Panc1 (cell line): ENCODE measurements around the gene BTBD2. TPM values are rescaled to one million over a fixed set of nuclear protein-coding genes. Genes with fewer than 3 reads are reported as not detected.

ENCODE experiments used
- ATAC-seq: fragments of 200-7000 bp; cut with Tn5 transposase; 2 replicates; pipeline ENCODE4 v1.9.1; 2020; ENCODE audit warnings: mild to moderate bottlenecking, moderate library complexity
- BruUV-seq: library from RNA; stranded (reverse); fragments of 400-500 nt; replicated peaks from 2 replicates; lab custom pipeline; 2021; lab: Mats Ljungman, UMichigan
- CTCF ChIA-PET: fragments of 300-600 bp; sonication (Branson Sonifier 250); formaldehyde crosslinking; loops from one replicate; lab custom pipeline; 2022; ENCODE audit warnings: antibody characterized with exemption; lab: Charles Lee
- POLR2A ChIA-PET: fragments of 300-600 bp; sonication (Branson Sonifier 250); formaldehyde crosslinking; loops from one replicate; lab custom pipeline; 2022; ENCODE audit warnings: antibody characterized with exemption; lab: Charles Lee
- DNase-seq: peaks from one replicate; pipeline ENCODE4 v3.0.0-alpha.2; 2010; ENCODE audit warnings: low read depth, low spot score
- H3K27ac ChIP-seq: 2 replicates; pipeline ENCODE4 v1.5.1; 2011; ENCODE audit warnings: mild to moderate bottlenecking, low read length, inconsistent platforms
- H3K27me3 ChIP-seq: fragments of 200-500 bp; sonication (Bioruptor generic); 2 replicates; pipeline ENCODE4 v1.6.0; 2014; ENCODE audit warnings: low read length, inconsistent platforms; ENCODE audit not compliant: control insufficient read depth, insufficient read depth
- H3K36me3 ChIP-seq: fragments of 200-500 bp; sonication (Bioruptor generic); 2 replicates; pipeline ENCODE4 v1.5.1; 2014; ENCODE audit warnings: inconsistent platforms, mild to moderate bottlenecking, low read length, moderate library complexity; ENCODE audit not compliant: control insufficient read depth, insufficient read depth
- H3K4me1 ChIP-seq: 2 replicates; pipeline ENCODE4 v1.5.1; 2011; ENCODE audit warnings: inconsistent platforms, mild to moderate bottlenecking, low read length, moderate library complexity; ENCODE audit not compliant: control insufficient read depth, insufficient read depth
- H3K4me3 ChIP-seq, 2 experiments: 2 replicates each; pipeline ENCODE4 v1.5.1; 2011 to 2012; ENCODE audit warnings: low read depth in 2 of 2, low read length in 2 of 2, mild to moderate bottlenecking in 2 of 2, inconsistent platforms in 1 of 2, moderate library complexity in 1 of 2
- H3K9me3 ChIP-seq: fragments of 200-500 bp; sonication (Bioruptor generic); 2 replicates; pipeline ENCODE4 v1.5.1; 2014; ENCODE audit warnings: low read depth, mild to moderate bottlenecking, inconsistent platforms, low read length, moderate library complexity; ENCODE audit not compliant: control insufficient read depth, insufficient read depth
- CTCF ChIP-seq: fragments of 450-650 bp; IDR thresholded peaks from 2 replicates; pipeline ENCODE4 v1.5.1; 2017; ENCODE audit warnings: mild to moderate bottlenecking
- POLR2AphosphoS5 ChIP-seq: IDR thresholded peaks from 2 replicates; pipeline ENCODE4 v1.6.1; 2012; ENCODE audit warnings: mild to moderate bottlenecking, low read depth, low read length, moderate library complexity
- SIN3A ChIP-seq: IDR thresholded peaks from 2 replicates; pipeline ENCODE4 v1.6.1; 2012; ENCODE audit warnings: low read depth, mild to moderate bottlenecking, low read length, moderate library complexity, borderline replicate concordance; ENCODE audit not compliant: insufficient read depth
- TCF7L2 ChIP-seq: IDR thresholded peaks from 2 replicates; pipeline ENCODE4 v1.6.1; 2011; ENCODE audit warnings: mild to moderate bottlenecking, low read depth, low read length, inconsistent platforms
- in situ Hi-C: cut with HindIII; loops from 2 replicates; pipeline ENCODE4 v1.10.0; 2016; ENCODE audit warnings: low sequenced_read_pairs, low pct_unique_long_range_greater_than_20kb
- intact Hi-C: fragments of 100-400 bp; cut with micrococcal nuclease; formaldehyde crosslinking; loops from one replicate; pipeline ENCODE4 v1.10.0; 2022; ENCODE audit not compliant: unreplicated experiment
- total RNA-seq: library from RNA; stranded (reverse); gene quantifications from one replicate; pipeline ENCODE4 v1.2.1, GENCODE V29; 2021; ENCODE audit not compliant: unreplicated experiment
- TF ChIP-seq, protein P1 (sequence below), 2 experiments: IDR thresholded peaks; 2 replicates each; pipeline ENCODE4 v1.6.1; 2011 to 2012; ENCODE audit warnings: low read depth in 2 of 2, control low read depth in 1 of 2, low read length in 1 of 2, mild to moderate bottlenecking in 1 of 2, moderate library complexity in 1 of 2; ENCODE audit not compliant: insufficient read depth in 1 of 2

BTBD2 gene
- total RNA-seq, 1 experiment from 2014 or later: 59.6 TPM

DNA sequence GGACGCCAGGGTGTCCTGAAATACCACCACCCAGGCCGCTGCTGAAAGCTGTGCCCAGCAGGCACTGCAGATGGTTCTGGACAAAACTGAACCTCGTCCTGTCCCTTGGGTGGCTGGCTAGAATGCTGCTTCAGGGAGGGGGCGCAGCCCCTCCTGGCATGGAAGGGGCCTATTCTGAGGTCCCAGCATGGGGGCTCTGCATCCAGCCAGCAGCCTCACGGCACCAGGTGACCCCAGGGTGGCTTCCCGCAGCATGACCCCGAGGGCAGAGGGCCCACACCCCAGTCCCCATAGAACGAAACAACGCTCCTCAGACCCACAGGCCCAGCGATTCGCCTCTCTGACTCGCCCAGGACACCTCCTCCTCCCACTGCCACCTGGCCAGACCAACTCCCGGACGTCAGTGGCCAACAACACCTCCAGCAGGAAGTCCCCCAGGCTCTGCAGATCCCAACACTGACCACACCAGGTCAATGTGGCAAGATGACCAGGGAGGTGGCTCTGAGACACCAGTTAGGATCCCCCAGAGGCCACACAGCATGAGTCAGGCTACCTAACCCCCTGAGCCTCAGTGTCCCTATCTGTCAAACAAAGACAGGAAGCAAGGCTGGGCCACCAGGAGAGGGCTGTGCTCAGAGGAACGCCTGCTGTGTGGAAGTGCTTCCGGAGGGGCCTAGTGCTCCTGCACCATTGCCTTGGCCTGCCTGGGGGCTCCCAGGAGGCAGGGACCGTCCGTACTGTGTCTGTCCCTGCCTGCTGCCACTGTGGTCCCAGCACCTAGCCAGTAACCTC, 29.4 kb upstream of the BTBD2 start:
- H3K4me1 ChIP-seq: peaks cover 59% of the 10 kb centered on the region
- no peaks in the 10 kb centered on the region for H3K9me3 ChIP-seq
- ATAC-seq (no peak), DNase-seq (no peak)
- H3K27ac ChIP-seq: peak overlapping the region; percentile 48; the same call in 1 of the 2 replicates
- H3K36me3 ChIP-seq: peaks cover 1% of the 10 kb centered on the region
- in situ Hi-C loops (no loop called here), intact Hi-C loops (no loop called here)
- H3K4me3 ChIP-seq: no peak overlapping the region
- H3K27me3 ChIP-seq: no peaks in the 10 kb centered on the region
- no peak for TF ChIP-seq POLR2AphosphoS5
- no peak for TF ChIP-seq CTCF
- no peak for TF ChIP-seq SIN3A
- TF ChIP-seq TCF7L2: no peak
- TF ChIP-seq, protein P1, sequence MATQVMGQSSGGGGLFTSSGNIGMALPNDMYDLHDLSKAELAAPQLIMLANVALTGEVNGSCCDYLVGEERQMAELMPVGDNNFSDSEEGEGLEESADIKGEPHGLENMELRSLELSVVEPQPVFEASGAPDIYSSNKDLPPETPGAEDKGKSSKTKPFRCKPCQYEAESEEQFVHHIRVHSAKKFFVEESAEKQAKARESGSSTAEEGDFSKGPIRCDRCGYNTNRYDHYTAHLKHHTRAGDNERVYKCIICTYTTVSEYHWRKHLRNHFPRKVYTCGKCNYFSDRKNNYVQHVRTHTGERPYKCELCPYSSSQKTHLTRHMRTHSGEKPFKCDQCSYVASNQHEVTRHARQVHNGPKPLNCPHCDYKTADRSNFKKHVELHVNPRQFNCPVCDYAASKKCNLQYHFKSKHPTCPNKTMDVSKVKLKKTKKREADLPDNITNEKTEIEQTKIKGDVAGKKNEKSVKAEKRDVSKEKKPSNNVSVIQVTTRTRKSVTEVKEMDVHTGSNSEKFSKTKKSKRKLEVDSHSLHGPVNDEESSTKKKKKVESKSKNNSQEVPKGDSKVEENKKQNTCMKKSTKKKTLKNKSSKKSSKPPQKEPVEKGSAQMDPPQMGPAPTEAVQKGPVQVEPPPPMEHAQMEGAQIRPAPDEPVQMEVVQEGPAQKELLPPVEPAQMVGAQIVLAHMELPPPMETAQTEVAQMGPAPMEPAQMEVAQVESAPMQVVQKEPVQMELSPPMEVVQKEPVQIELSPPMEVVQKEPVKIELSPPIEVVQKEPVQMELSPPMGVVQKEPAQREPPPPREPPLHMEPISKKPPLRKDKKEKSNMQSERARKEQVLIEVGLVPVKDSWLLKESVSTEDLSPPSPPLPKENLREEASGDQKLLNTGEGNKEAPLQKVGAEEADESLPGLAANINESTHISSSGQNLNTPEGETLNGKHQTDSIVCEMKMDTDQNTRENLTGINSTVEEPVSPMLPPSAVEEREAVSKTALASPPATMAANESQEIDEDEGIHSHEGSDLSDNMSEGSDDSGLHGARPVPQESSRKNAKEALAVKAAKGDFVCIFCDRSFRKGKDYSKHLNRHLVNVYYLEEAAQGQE (IDR thresholded peaks at IDR 0.05; ENCODE audit: insufficient read depth in 1 of 2, low read depth in 2 of 2, low read length in 1 of 2): no peak
- ChIA-PET POLR2A (no interaction called here), CTCF (no interaction called here)
- no TSS peak for BruUV-seq

DNA sequence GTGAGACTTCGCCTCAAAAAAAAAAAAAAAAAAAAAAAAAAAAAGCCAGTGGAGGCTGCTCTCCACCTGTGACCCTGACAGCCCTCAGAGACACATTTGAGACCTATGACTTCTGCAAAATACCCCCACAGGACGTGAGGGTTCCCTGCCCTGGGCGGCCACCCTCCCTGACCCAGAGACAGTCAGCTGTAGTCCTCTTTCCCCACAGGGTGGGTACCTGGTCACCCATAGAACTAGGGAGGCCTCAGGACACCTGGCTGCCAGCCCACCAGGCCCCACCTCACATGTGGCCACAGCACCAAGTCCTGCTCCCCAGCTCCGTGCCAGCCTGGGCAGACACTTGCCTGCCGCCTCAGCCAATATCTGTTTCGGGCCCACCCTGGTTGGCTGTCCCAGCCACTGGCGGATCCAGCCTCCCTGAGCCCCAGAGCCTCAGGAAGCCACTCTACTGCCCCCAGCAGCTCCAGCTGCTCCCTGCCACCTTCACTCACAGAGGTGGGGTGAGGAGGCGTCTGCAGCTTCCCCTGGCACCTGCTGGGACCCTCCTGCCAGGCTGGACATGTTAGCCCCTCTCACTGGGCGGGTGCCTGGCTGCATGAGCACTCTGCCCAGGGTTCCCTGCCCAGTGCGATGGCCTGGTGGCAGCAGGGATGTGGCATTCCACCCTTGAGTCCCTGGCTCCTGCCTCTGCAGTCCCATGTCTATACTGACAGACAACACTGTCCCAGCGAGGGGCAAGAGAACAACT, 28.6 kb upstream of the BTBD2 start:
- no peak overlapping the region for H3K27ac ChIP-seq
- H3K27me3 ChIP-seq: no peaks in the 10 kb centered on the region
- H3K4me3 ChIP-seq: no peak overlapping the region
- no TSS peak for BruUV-seq
- ChIA-PET CTCF (interaction anchor here (0.5 kb wide), 1 partner anchor 265 kb away, joined by 3 read pairs; no protein-coding TSS in a partner anchor), POLR2A (no interaction called here)
- H3K36me3 ChIP-seq: no peaks in the 10 kb centered on the region; the same call in 1 of the 2 replicates
- peaks cover 58% of the 10 kb centered on the region for H3K4me1 ChIP-seq
- TF ChIP-seq POLR2AphosphoS5 (no peak), CTCF (peak; percentile 3; the same call in 1 of the 2 replicates)
- TF ChIP-seq, protein P1 (IDR thresholded peaks at IDR 0.05; ENCODE audit: insufficient read depth in 1 of 2, low read depth in 2 of 2, low read length in 1 of 2): no peak
- ATAC-seq (no peak), DNase-seq (no peak)
- H3K9me3 ChIP-seq: no peaks in the 10 kb centered on the region
- in situ Hi-C loops: no loop called here
- intact Hi-C loops: no loop called here
